ENCODE results near the gene C2CD2. TPM values are rescaled to one million over a fixed set of nuclear protein-coding genes. Genes with fewer than 3 reads are reported as not detected.

C2CD2 gene
- total and polyA plus RNA-seq, 2 of the 8 experiments (the other 6 are each of a cell fraction or from before 2014, with no cell fraction given) = 10.4 to 13.0 TPM

- H4K91ac ChIP-seq (replicated peaks; ENCODE audit: insufficient read length, low read length) = no peak overlapping the region
- TF ChIP-seq SP4 (IDR thresholded peaks at IDR 0.05; ENCODE audit: low read length) (no peak), RNF2 (IDR thresholded peaks at IDR 0.05; ENCODE audit: borderline replicate concordance, low read depth, low read length, missing control alignments, poor library complexity, severe bottlenecking) (no peak), MAFK (IDR thresholded peaks at IDR 0.05; ENCODE audit: low read depth, low read length) (no peak), HDAC2 (IDR thresholded peaks at IDR 0.05; ENCODE audit: borderline replicate concordance in 1 of 2, low read depth in 2 of 2, low read length in 2 of 2) (no peak), JUND (IDR thresholded peaks at IDR 0.05; ENCODE audit: low read length) (no peak)
- peaks cover 3 to 7% (median 4%) of the 10 kb centered on the region in 4 experiments; a peak in 5 of 8 replicates for H3K36me3 ChIP-seq (ENCODE audit: control insufficient read depth in 2 of 4, insufficient read depth in 4 of 4, low read length in 3 of 4)
- no peak overlapping the region for H2BK120ac ChIP-seq (replicated peaks; ENCODE audit: low read depth, low read length)
- no peak overlapping the region for H3K14ac ChIP-seq (ENCODE audit: insufficient read length)
- H4K20me1 ChIP-seq (replicated peaks in 1 of 2; ENCODE audit: control insufficient read depth in 1 of 2, insufficient read depth in 2 of 2, low read length in 2 of 2) = peaks cover 0 to 3% of the 10 kb centered on the region in 2 experiments
- H3K18ac ChIP-seq (ENCODE audit: extremely low read depth, low read length) = no peak overlapping the region
- H3K9me3 ChIP-seq (ENCODE audit: insufficient read depth in 2 of 2, low read depth in 1 of 2, low read length in 1 of 2) = no peaks in the 10 kb centered on the region
- no peak overlapping the region for H3K9ac ChIP-seq (replicated peaks in 1 of 4; ENCODE audit: extremely low read depth in 1 of 4, low read depth in 3 of 4, low read length in 3 of 4)
- ChIA-PET CTCF (ENCODE audit: partially characterized antibody) (interaction anchor here (0.7 to 3.5 kb wide), 8 partner anchors 9 to 265 kb away, joined by 3 to 11 read pairs (median 3); no protein-coding TSS in a partner anchor), POLR2A (ENCODE audit: partially characterized antibody) (no interaction called here)
- H2AK5ac ChIP-seq (ENCODE audit: low read depth, low read length) = no peak overlapping the region
- H4K8ac ChIP-seq (ENCODE audit: extremely low read depth, insufficient read depth, low read length) = no peak overlapping the region
- H3K79me2 ChIP-seq (ENCODE audit: control insufficient read depth in 1 of 2, insufficient read depth in 2 of 2, low read length in 2 of 2) = no peaks in the 10 kb centered on the region
- no peak overlapping the region for H2BK20ac ChIP-seq (ENCODE audit: low read length)
- DNase-seq (ENCODE audit: low read depth in 1 of 2, low spot score in 2 of 2) (no peak), FAIRE-seq (no peak)
- 87% methylated on average over 20 of the region's 21 CpGs; no CpG with 5 or more reads in 1 of the 2 experiments for WGBS, 2 experiments (ENCODE audit: extremely low coverage in 1 of 2, insufficient coverage in 1 of 2, insufficient read length in 1 of 2, insufficient replicate concordance in 2 of 2, low coverage in 1 of 2, low lambda C conversion rate in 2 of 2, missing lambda C conversion rate in 1 of 2)
- H3K4me1 ChIP-seq (replicated peaks in 1 of 4; ENCODE audit: control insufficient read depth in 3 of 4, insufficient read depth in 4 of 4, low read length in 3 of 4) = peaks cover 0 to 2% (median 0%) of the 10 kb centered on the region in 4 experiments; a peak in 1 of 7 replicates
- no peak overlapping the region for H3K4ac ChIP-seq (replicated peaks; ENCODE audit: insufficient read length, low read depth, low read length)
- no peak overlapping the region for H3K4me3 ChIP-seq (ENCODE audit: extremely low read depth in 1 of 4, insufficient read depth in 2 of 4, low read depth in 3 of 4, low read length in 4 of 4)
- no peak overlapping the region for H3K27ac ChIP-seq (ENCODE audit: low read depth, low read length)
- H3K27me3 ChIP-seq (replicated peaks in 1 of 4; ENCODE audit: control insufficient read depth in 3 of 4, extremely low read depth in 1 of 4, insufficient read depth in 3 of 4, low read length in 3 of 4) = no peaks in the 10 kb centered on the region
- no peak overlapping the region for H3K56ac ChIP-seq (replicated peaks; ENCODE audit: insufficient read length, low read depth, low read length)
- no peaks in the 10 kb centered on the region; the same call in 1 of the 2 replicates for H3K79me1 ChIP-seq (ENCODE audit: low read depth, low read length)
- no peak overlapping the region for H2AFZ ChIP-seq (ENCODE audit: low read length)
- H2BK5ac ChIP-seq (ENCODE audit: low read depth, low read length) = no peak overlapping the region
- no peak overlapping the region for H3K4me2 ChIP-seq (ENCODE audit: insufficient read depth in 1 of 2, low read depth in 2 of 2, low read length in 2 of 2)
- no peak overlapping the region for H4K5ac ChIP-seq (ENCODE audit: insufficient read length, low read depth, low read length)
- H3K23me2 ChIP-seq (ENCODE audit: low read depth, low read length) = no peaks in the 10 kb centered on the region
- H2BK12ac ChIP-seq (ENCODE audit: low read depth, low read length) = no peak overlapping the region
- no peak overlapping the region for H3K23ac ChIP-seq (ENCODE audit: insufficient read length)
- H2BK15ac ChIP-seq (ENCODE audit: low read length) = no peak overlapping the region
Observed at GRCh38 chr21:41852151-41852928, 101.5 kb downstream of the C2CD2 start.
